ENCODE data around the gene JARID2.

JARID2 gene

GRCh38 chr6:15518057-15518456, 272.2 kb downstream of the JARID2 start:
- DNase-seq, result no peak
- no peaks in the 10 kb centered on the region for H3K27me3 ChIP-seq (replicated peaks; ENCODE audit: insufficient read depth, low read length)
- no peak overlapping the region for H2AFZ ChIP-seq (ENCODE audit: low read length)
- no peaks in the 10 kb centered on the region for H4K20me1 ChIP-seq (ENCODE audit: insufficient read depth, low read length)
- TF ChIP-seq EZH2phosphoT487 (IDR thresholded peaks at IDR 0.05; ENCODE audit: low read length), result no peak
- TF ChIP-seq EZH2 (optimal IDR thresholded peaks at IDR 0.05; ENCODE audit: low read depth, low read length), result no peak
- TF ChIP-seq CTCF (IDR thresholded peaks at IDR 0.05; ENCODE audit: low read length), result no peak
- peaks cover 4% of the 10 kb centered on the region for H3K79me2 ChIP-seq (ENCODE audit: low read length)
- H3K4me2 ChIP-seq (ENCODE audit: low read depth, low read length), result no peak overlapping the region
- no peak overlapping the region for H3K9ac ChIP-seq (ENCODE audit: low read length)
- H3K27ac ChIP-seq (ENCODE audit: low read length), result no peak overlapping the region
- H3F3A ChIP-seq (ENCODE audit: insufficient read depth, low read length), result peaks cover 7% of the 10 kb centered on the region; the same call in 1 of the 2 replicates
- peaks cover 16% of the 10 kb centered on the region for H3K4me1 ChIP-seq (ENCODE audit: low read length)
- no peak overlapping the region for H3K4me3 ChIP-seq (ENCODE audit: low read length)
- H3K9me2 ChIP-seq (replicated peaks; ENCODE audit: insufficient read depth, low read length), result no peaks in the 10 kb centered on the region
- peaks cover 5% of the 10 kb centered on the region for H3K36me3 ChIP-seq (replicated peaks; ENCODE audit: insufficient read depth, low read length)
- H3K9me3 ChIP-seq (replicated peaks; ENCODE audit: insufficient read depth, low read length), result no peaks in the 10 kb centered on the region

GRCh38 chr6:15518878-15519277, 273.0 kb downstream of the JARID2 start:
- Histone ChIP-seq H3K9me3 (replicated peaks; ENCODE audit: insufficient read depth, low read length) (no peaks in the 10 kb centered on the region), H3K4me3 (ENCODE audit: low read length) (no peak overlapping the region), H3K36me3 (replicated peaks; ENCODE audit: insufficient read depth, low read length) (peaks cover 5% of the 10 kb centered on the region), H3F3A (ENCODE audit: insufficient read depth, low read length) (peaks cover 7% of the 10 kb centered on the region; the same call in 1 of the 2 replicates), H3K4me2 (ENCODE audit: low read depth, low read length) (no peak overlapping the region), H3K9ac (ENCODE audit: low read length) (no peak overlapping the region), H3K79me2 (ENCODE audit: low read length) (peaks cover 4% of the 10 kb centered on the region), H3K27me3 (replicated peaks; ENCODE audit: insufficient read depth, low read length) (no peaks in the 10 kb centered on the region), H2AFZ (ENCODE audit: low read length) (no peak overlapping the region), H3K4me1 (ENCODE audit: low read length) (peaks cover 16% of the 10 kb centered on the region), H4K20me1 (ENCODE audit: insufficient read depth, low read length) (no peaks in the 10 kb centered on the region), H3K27ac (ENCODE audit: low read length) (no peak overlapping the region), H3K9me2 (replicated peaks; ENCODE audit: insufficient read depth, low read length) (no peaks in the 10 kb centered on the region)
- no peak for DNase-seq
- TF ChIP-seq EZH2 (optimal IDR thresholded peaks at IDR 0.05; ENCODE audit: low read depth, low read length) (no peak), EZH2phosphoT487 (IDR thresholded peaks at IDR 0.05; ENCODE audit: low read length) (no peak), CTCF (IDR thresholded peaks at IDR 0.05; ENCODE audit: low read length) (no peak)

GRCh38 chr6:15519681-15520080, 273.8 kb downstream of the JARID2 start:
- no peaks in the 10 kb centered on the region for H3K9me3 ChIP-seq (replicated peaks; ENCODE audit: insufficient read depth, low read length)
- H4K20me1 ChIP-seq (ENCODE audit: insufficient read depth, low read length), result no peaks in the 10 kb centered on the region
- no peak overlapping the region for H3K4me2 ChIP-seq (ENCODE audit: low read depth, low read length)
- no peak overlapping the region for H3K4me3 ChIP-seq (ENCODE audit: low read length)
- no peaks in the 10 kb centered on the region for H3K27me3 ChIP-seq (replicated peaks; ENCODE audit: insufficient read depth, low read length)
- no peak for DNase-seq
- no peak overlapping the region for H2AFZ ChIP-seq (ENCODE audit: low read length)
- H3K4me1 ChIP-seq (ENCODE audit: low read length), result peaks cover 9% of the 10 kb centered on the region
- H3K27ac ChIP-seq (ENCODE audit: low read length), result no peak overlapping the region
- no peak overlapping the region for H3K9ac ChIP-seq (ENCODE audit: low read length)
- H3K79me2 ChIP-seq (ENCODE audit: low read length), result peaks cover 4% of the 10 kb centered on the region; the same call in 1 of the 2 replicates
- TF ChIP-seq EZH2 (optimal IDR thresholded peaks at IDR 0.05; ENCODE audit: low read depth, low read length) (no peak), CTCF (IDR thresholded peaks at IDR 0.05; ENCODE audit: low read length) (no peak), EZH2phosphoT487 (IDR thresholded peaks at IDR 0.05; ENCODE audit: low read length) (no peak)
- H3K36me3 ChIP-seq (replicated peaks; ENCODE audit: insufficient read depth, low read length), result peaks cover 9% of the 10 kb centered on the region
- H3K9me2 ChIP-seq (replicated peaks; ENCODE audit: insufficient read depth, low read length), result no peaks in the 10 kb centered on the region
- peaks cover 6% of the 10 kb centered on the region; the same call in 1 of the 2 replicates for H3F3A ChIP-seq (ENCODE audit: insufficient read depth, low read length)
